GM12801 (cell line): ENCODE data around the gene SMPD1.

Experiments used
- CTCF ChIP-seq: IDR thresholded peaks from one replicate; pipeline ENCODE4 v1.5.1; 2011; ENCODE audit warnings: control low read depth; ENCODE audit not compliant: insufficient read length; ENCODE audit errors: extremely low read depth

Gene SMPD1

GRCh38 chr11:6391537-6392134, 1.4 kb downstream of the SMPD1 start:
- TF ChIP-seq CTCF: no peak

GRCh38 chr11:6393989-6394670, 3.9 kb downstream of the SMPD1 start:
- TF ChIP-seq CTCF: no peak

GRCh38 chr11:6395470-6396060, 5.3 kb downstream of the SMPD1 start:
- TF ChIP-seq CTCF: no peak

- TF ChIP-seq CTCF: no peak
These were observed 6.9 kb downstream of the SMPD1 start for GRCh38 chr11:6397156-6397555.

GRCh38 chr11:6397636-6398035, 7.4 kb downstream of the SMPD1 start:
- no peak for TF ChIP-seq CTCF

- no peak for TF ChIP-seq CTCF
These were observed 10.4 kb downstream of the SMPD1 start for GRCh38 chr11:6400431-6401345.

- no peak for TF ChIP-seq CTCF
These were observed 11.2 kb downstream of the SMPD1 start for GRCh38 chr11:6401464-6401863.
